SU-DHL-6 (cell line): Measurements from ENCODE around the gene NEURL4.
"Not testable (repeated sequence)": the region's sequence is repeated elsewhere in the genome, so short reads cannot be mapped to it uniquely, and the experiment has no call there.

Experiments
- H2AFZ ChIP-seq: fragments of 200-600 bp; sonication (generic); 2 replicates; pipeline ENCODE4 v1.6.1; 2014; ENCODE audit warnings: low read depth, mild to moderate bottlenecking, moderate library complexity, mixed read lengths, antibody characterized with exemption, low read length; ENCODE audit not compliant: severe bottlenecking
- H3F3A ChIP-seq: fragments of 200-600 bp; shearing (Covaris generic); 2 replicates; pipeline ENCODE4 v1.6.0; 2016; ENCODE audit warnings: antibody characterized with exemption, mild to moderate bottlenecking; ENCODE audit not compliant: insufficient read depth
- H3K27ac ChIP-seq: fragments of 200-600 bp; sonication (generic); 2 replicates; pipeline ENCODE4 v1.5.1; 2016; ENCODE audit warnings: low read depth, mild to moderate bottlenecking, low read length, moderate library complexity, mixed read lengths
- H3K27me3 ChIP-seq: fragments of 200-600 bp; sonication (generic), shearing (Covaris generic); 2 replicates; pipeline ENCODE4 v1.6.0; 2014; ENCODE audit warnings: mild to moderate bottlenecking, low read length
- H3K36me3 ChIP-seq: fragments of 200-600 bp; sonication (generic); 2 replicates; pipeline ENCODE4 v1.6.1; 2014; ENCODE audit warnings: mild to moderate bottlenecking, low read length, mixed read lengths
- H3K4me2 ChIP-seq: fragments of 300-600, 200-600 bp; shearing (Covaris generic), sonication (generic); 2 replicates; pipeline ENCODE4 v1.6.0; 2014; ENCODE audit warnings: low read length, low read depth, mild to moderate bottlenecking; ENCODE audit not compliant: poor library complexity, severe bottlenecking
- H3K4me3 ChIP-seq: fragments of 200-600 bp; sonication (generic); 2 replicates; pipeline ENCODE4 v1.5.1; 2014; ENCODE audit warnings: antibody characterized with exemption, low read length, mild to moderate bottlenecking, mixed read lengths; ENCODE audit not compliant: insufficient read depth, poor library complexity, severe bottlenecking
- H3K79me2 ChIP-seq: fragments of 200-600 bp; sonication (generic); 2 replicates; pipeline ENCODE4 v1.6.1; 2014; ENCODE audit warnings: mild to moderate bottlenecking, low read length, moderate library complexity; ENCODE audit not compliant: insufficient read depth
- H3K9ac ChIP-seq: fragments of 200-600 bp; sonication (generic); 2 replicates; pipeline ENCODE4 v1.7.0; 2014; ENCODE audit warnings: mild to moderate bottlenecking, low read length
- H3K9me2 ChIP-seq: fragments of 200-600 bp; sonication (generic); replicated peaks from 2 replicates; pipeline ENCODE4 v1.6.1; 2014; ENCODE audit warnings: low read length; ENCODE audit not compliant: insufficient read depth
- H3K9me3 ChIP-seq: fragments of 200-600 bp; sonication (generic); 2 replicates; pipeline ENCODE4 v1.6.1; 2014; ENCODE audit warnings: low read length, mixed read lengths; ENCODE audit not compliant: insufficient read depth
- H4K20me1 ChIP-seq: fragments of 200-600 bp; sonication (generic); 2 replicates; pipeline ENCODE4 v1.6.1; 2014; ENCODE audit warnings: low read depth, mild to moderate bottlenecking, antibody characterized with exemption, low read length, moderate library complexity, mixed read lengths
- EZH2phosphoT487 ChIP-seq: fragments of 200-600 bp; sonication (generic), shearing (Covaris generic); conservative IDR thresholded peaks from 2 replicates; pipeline ENCODE4 v1.6.1; 2018; ENCODE audit warnings: mild to moderate bottlenecking, antibody characterized with exemption, low read length, moderate library complexity, mixed read lengths
- TF ChIP-seq, protein P1 (sequence below): fragments of 200-600 bp; sonication (generic); IDR thresholded peaks from one replicate; pipeline ENCODE4 v1.5.1; 2017; ENCODE audit warnings: antibody characterized with exemption, mild to moderate bottlenecking, low read length, moderate library complexity; ENCODE audit not compliant: insufficient read depth, poor library complexity, severe bottlenecking

Gene NEURL4

DNA sequence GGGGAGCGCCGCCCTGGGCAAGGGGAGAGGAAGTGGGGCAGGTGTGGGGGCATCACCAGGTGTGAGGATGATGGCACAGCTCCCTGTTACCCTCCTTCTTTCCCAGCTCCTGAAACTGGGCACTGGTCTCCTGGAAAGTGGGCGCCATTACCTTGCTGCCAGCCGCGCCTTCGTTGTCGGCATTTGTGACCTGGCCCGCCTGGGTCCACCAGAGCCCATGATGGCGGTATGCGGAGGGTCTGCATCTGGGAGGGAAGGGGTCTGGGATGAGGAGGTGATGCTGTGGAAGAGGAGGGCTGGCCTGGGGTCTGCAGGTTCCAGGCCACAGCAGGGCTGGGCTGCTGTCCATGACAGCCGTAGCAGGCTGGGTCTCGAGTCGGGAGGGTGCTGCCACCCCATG is 12.7 kb upstream of the NEURL4 start:
- no peaks in the 10 kb centered on the region for H4K20me1 ChIP-seq
- no peak overlapping the region for H3K9ac ChIP-seq
- H3F3A ChIP-seq: peaks cover 9% of the 10 kb centered on the region; the same call in 1 of the 2 replicates
- H3K27me3 ChIP-seq: no peaks in the 10 kb centered on the region
- no peak overlapping the region for H3K27ac ChIP-seq
- H3K36me3 ChIP-seq: no peaks in the 10 kb centered on the region; the same call in 1 of the 2 replicates
- H3K9me2 ChIP-seq: no peaks in the 10 kb centered on the region
- no peak overlapping the region for H3K4me2 ChIP-seq
- TF ChIP-seq, protein P1, sequence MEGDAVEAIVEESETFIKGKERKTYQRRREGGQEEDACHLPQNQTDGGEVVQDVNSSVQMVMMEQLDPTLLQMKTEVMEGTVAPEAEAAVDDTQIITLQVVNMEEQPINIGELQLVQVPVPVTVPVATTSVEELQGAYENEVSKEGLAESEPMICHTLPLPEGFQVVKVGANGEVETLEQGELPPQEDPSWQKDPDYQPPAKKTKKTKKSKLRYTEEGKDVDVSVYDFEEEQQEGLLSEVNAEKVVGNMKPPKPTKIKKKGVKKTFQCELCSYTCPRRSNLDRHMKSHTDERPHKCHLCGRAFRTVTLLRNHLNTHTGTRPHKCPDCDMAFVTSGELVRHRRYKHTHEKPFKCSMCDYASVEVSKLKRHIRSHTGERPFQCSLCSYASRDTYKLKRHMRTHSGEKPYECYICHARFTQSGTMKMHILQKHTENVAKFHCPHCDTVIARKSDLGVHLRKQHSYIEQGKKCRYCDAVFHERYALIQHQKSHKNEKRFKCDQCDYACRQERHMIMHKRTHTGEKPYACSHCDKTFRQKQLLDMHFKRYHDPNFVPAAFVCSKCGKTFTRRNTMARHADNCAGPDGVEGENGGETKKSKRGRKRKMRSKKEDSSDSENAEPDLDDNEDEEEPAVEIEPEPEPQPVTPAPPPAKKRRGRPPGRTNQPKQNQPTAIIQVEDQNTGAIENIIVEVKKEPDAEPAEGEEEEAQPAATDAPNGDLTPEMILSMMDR: no peak
- TF ChIP-seq EZH2phosphoT487: no peak
- H3K9me3 ChIP-seq: no peaks in the 10 kb centered on the region
- H2AFZ ChIP-seq: no peak overlapping the region
- H3K79me2 ChIP-seq: peaks cover 7% of the 10 kb centered on the region; the same call in 1 of the 2 replicates
- H3K4me3 ChIP-seq: no peak overlapping the region

DNA sequence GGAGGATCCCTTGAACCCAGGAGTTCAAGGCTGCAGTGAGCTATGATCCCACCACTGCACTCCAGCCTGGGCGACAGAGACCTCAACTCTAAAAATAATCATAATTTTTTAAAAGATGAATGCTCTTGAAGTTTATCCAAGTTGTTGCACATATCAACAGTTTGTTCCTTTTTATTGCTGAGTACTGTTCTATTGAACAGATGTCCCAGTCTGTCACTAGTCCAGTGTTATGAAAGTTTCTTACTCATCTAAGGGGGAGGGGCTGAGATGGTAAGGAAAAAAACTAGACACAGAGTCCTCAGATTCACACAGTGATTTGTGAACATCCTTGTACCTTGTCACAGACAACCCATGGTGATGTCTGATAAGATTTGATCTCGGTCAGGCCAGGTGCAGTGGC is 11.0 kb upstream of the NEURL4 start:
- no peaks in the 10 kb centered on the region for H4K20me1 ChIP-seq
- H3K9ac ChIP-seq: no peak overlapping the region
- H3K4me2 ChIP-seq: no peak overlapping the region
- no peaks in the 10 kb centered on the region for H3K9me3 ChIP-seq
- TF ChIP-seq, protein P1: no peak
- peaks cover 12% of the 10 kb centered on the region; the same call in 1 of the 2 replicates for H3K79me2 ChIP-seq
- no peaks in the 10 kb centered on the region; the same call in 1 of the 2 replicates for H3K36me3 ChIP-seq
- no peak overlapping the region for H2AFZ ChIP-seq
- no peak overlapping the region for H3K27ac ChIP-seq
- no peaks in the 10 kb centered on the region for H3K9me2 ChIP-seq
- H3F3A ChIP-seq: peaks cover 9% of the 10 kb centered on the region; the same call in 1 of the 2 replicates
- no peak overlapping the region for H3K4me3 ChIP-seq
- no peaks in the 10 kb centered on the region for H3K27me3 ChIP-seq

DNA sequence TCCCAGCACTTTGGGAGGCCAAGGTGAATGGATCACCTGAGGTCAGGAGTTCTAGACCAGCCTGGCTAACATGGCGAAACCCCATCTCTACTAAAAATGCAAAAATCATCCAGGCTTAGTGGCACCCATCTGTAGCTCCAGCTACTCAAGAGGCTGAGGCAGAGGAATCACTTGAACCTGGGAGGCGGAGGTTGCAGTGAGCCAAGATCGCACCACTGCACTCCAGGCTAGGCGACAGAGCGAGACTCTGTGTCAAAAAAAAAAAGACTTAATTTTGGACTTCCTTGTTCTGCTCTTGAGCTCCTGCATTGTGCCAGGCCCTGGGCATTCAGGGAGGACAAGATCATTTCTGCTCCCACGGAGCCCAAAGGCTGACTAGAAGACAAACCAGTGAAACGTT is 8.5 kb upstream of the NEURL4 start:
- peak overlapping the region; percentile 86 for H3K9ac ChIP-seq
- peak overlapping the region; percentile 79 for H3K27ac ChIP-seq
- H3K36me3 ChIP-seq, H3K27me3 ChIP-seq, H4K20me1 ChIP-seq, H3F3A ChIP-seq, H3K9me3 ChIP-seq, H2AFZ ChIP-seq, H3K9me2 ChIP-seq: not testable (repeated sequence)
- H3K79me2 ChIP-seq: peaks cover 12% of the 10 kb centered on the region; the same call in 1 of the 2 replicates
- H3K4me3 ChIP-seq: peak overlapping the region; percentile 75
- H3K4me2 ChIP-seq: peak overlapping the region; percentile 87

DNA sequence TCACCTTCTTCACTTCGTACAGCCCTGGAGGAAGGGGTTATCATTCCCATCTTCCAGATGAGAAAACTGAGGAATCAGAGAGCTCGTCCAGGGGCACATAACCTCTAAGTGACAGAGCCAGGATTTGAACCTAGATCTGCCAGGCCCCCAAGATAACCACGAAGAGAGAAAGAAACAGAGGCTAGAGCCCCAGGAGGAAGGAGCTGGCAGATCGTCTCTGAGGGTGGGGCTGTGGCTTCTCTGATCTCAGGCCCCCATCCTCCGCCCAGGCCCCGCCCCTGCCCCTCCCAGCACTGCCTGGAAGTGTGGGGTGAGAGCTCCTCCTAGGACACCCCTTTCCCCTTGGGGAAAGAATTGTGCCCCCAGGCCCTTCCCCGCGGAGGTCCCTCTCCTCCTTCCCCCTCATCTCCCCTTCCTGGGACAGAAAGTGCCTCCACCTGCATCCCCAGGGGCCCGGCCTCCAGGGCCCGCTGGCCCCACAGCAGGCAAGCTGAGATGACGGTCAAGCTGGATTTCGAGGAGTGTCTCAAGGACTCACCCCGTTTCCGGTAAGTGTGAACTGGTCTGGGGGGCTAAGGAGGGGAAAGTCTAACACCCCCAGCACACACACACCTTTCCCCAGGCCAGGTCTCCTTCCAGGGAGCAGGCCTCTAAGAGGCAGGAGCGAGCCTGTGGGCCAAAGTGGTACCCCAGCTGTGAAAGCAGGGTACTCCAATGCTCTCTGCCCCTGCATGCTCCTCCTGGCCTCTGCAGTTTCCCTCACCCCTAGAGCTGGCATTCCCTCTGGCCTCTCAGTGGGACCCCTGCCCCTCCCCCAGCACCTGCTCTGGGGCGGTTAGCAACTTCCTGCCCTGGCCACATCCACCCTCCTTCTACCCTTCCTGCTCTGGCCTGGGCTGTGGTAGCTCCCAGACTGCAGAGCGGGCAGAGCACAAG is 7.4 kb upstream of the NEURL4 start, which contains the start of gene ACAP1:
Gene ACAP1 (plus strand): TSS at position 290 of the 936 bp plus-strand sequence. CDS start 206 bp downstream, at position 496.
- H3K27me3 ChIP-seq: no peaks in the 10 kb centered on the region
- H3K9me3 ChIP-seq: no peaks in the 10 kb centered on the region
- peak within 1 kb of the TSS; percentile 86 for H3K9ac ChIP-seq
- no peaks in the 10 kb centered on the region for H4K20me1 ChIP-seq
- peaks cover 9% of the 10 kb centered on the region; the same call in 1 of the 2 replicates for H3F3A ChIP-seq
- TF ChIP-seq, protein P1: no peak
- TF ChIP-seq EZH2phosphoT487: no peak
- H3K4me2 ChIP-seq: peak within 1 kb of the TSS; percentile 87
- peaks cover 12% of the 10 kb centered on the region; the same call in 1 of the 2 replicates for H3K79me2 ChIP-seq
- H3K9me2 ChIP-seq: no peaks in the 10 kb centered on the region
- H3K4me3 ChIP-seq: peak within 1 kb of the TSS; percentile 75
- H3K36me3 ChIP-seq: no peaks in the 10 kb centered on the region; the same call in 1 of the 2 replicates
- peak within 1 kb of the TSS; percentile 55 for H2AFZ ChIP-seq
- H3K27ac ChIP-seq: peak within 1 kb of the TSS; percentile 79

DNA sequence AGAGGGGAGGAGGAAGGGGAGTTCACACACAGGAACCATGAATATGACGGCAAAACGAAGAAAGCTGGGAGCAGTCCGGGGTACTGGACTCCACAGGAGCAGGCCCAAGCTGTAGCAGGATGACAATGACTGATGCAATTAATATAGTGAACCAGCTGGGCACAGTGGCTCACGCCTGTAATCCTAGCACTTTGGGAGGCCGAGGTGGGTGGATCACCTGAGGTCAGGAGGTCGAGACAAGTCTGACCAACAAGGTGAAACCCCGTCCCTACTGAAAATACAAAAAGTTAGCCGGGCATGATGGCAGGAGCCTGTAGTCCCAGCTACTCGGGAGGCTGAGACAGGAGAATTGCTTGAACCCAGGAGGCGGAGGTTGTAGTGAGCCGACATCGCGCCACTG is 6.6 kb upstream of the NEURL4 start:
- peak overlapping the region; percentile 87 for H3K4me2 ChIP-seq
- not testable (repeated sequence) for H3K9me3 ChIP-seq, H4K20me1 ChIP-seq, H3K9me2 ChIP-seq, H3F3A ChIP-seq, H3K27me3 ChIP-seq, H3K36me3 ChIP-seq
- H3K4me3 ChIP-seq: peak overlapping the region; percentile 75
- peaks cover 12% of the 10 kb centered on the region; the same call in 1 of the 2 replicates for H3K79me2 ChIP-seq
- H3K9ac ChIP-seq: peak overlapping the region; percentile 86
- peak overlapping the region; percentile 79; the same call in 1 of the 2 replicates for H3K27ac ChIP-seq
- H2AFZ ChIP-seq: peak overlapping the region; percentile 55
